Activated CD8-positive, alpha-beta memory T cell treated with anti-CD3 and anti-CD28 coated beads for 4 hours (primary cell): Measurements from ENCODE around the gene CMPK1.
"Not testable (repeated sequence)": the region's sequence is repeated elsewhere in the genome, so short reads cannot be mapped to it uniquely, and the experiment has no call there.

Experiments
- DNase-seq, 2 donors: peaks; one replicate each; pipeline ENCODE4 v3.0.0-alpha.2; 2020; ENCODE audit warnings: low read depth in 2 of 2

The CMPK1 gene, protein sequence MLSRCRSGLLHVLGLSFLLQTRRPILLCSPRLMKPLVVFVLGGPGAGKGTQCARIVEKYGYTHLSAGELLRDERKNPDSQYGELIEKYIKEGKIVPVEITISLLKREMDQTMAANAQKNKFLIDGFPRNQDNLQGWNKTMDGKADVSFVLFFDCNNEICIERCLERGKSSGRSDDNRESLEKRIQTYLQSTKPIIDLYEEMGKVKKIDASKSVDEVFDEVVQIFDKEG

DNA sequence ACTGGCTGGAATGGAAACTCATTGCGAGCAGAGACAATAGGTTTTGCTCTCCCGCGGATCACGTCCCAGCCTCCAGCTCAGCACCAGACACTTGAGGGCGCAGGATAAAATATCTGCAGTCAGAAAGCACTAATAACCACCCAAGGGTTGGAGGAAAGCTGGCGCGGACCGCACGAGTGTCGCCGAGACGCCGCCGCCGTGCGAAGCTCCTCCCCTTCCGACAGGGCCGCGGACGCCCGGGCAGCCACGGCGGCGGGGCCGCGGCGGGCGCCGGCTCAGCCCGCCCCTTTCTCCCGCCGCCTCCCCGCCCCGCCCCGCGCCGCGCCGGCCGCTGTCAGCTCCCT is at the start of gene CMPK1:
CMPK1 (plus strand) TSS at position 213 of the 344 bp plus-strand sequence. CDS start 156 bp downstream, outside the sequence.
- DNase-seq = peak; percentile 52 to 55

DNA sequence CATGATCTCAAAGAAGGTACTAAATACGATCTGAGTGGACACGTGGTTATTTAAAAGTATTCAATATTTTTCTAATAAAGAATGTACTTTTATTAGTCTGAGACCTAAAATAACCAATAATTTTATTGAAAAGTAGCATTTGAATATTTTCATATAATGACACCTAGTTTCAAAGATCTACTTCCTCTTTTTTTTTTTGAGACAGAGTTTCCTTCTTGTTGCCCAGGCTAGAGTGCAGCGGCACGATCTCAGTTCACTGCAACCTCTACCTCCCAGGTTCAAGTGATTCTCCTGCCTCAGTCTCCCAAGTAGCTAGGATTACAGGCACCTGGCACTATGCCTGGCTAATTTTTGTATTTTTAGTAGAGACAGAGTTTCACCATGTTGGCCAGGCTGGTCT is 45.5 kb upstream of the CMPK1 start:
- not testable (repeated sequence) for DNase-seq

DNA sequence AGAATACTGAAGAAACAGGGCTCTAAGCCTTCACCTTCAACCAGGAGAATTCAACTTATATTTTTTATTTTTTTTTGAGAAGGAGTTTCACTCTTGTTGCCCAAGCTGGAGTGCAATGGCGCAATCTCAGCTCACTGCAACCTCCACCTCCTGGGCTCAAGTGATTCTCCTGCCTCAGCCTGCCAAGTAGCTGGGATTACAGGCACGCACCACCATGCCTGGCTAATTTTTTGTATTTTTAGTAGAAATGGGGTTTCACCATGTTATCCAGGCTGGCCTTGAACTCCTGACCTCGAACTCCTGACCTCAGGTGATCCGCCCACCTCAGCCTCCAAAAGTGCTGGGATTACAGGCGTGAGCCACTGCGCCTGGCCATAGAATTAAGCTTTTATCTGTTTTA is 38.7 kb upstream of the CMPK1 start:
- DNase-seq = not testable (repeated sequence)

DNA sequence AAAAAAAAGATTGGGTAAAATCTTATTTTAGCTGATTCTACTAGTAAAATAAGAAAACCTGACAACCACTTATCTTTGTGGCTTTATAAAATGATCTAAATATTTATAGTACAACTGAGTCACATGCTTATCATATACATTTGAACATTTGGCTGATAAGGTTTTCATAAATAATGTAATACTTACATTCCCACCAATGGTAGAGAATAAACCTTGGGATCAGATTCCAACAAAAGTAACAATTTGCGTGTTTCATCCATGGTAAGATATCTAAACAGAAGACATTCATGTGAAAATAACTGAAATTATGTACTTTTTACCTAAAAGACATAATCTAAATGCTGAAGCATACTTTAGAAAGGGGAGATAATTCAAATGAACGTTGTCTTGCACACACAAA is 38.0 kb upstream of the CMPK1 start:
- DNase-seq = no peak

DNA sequence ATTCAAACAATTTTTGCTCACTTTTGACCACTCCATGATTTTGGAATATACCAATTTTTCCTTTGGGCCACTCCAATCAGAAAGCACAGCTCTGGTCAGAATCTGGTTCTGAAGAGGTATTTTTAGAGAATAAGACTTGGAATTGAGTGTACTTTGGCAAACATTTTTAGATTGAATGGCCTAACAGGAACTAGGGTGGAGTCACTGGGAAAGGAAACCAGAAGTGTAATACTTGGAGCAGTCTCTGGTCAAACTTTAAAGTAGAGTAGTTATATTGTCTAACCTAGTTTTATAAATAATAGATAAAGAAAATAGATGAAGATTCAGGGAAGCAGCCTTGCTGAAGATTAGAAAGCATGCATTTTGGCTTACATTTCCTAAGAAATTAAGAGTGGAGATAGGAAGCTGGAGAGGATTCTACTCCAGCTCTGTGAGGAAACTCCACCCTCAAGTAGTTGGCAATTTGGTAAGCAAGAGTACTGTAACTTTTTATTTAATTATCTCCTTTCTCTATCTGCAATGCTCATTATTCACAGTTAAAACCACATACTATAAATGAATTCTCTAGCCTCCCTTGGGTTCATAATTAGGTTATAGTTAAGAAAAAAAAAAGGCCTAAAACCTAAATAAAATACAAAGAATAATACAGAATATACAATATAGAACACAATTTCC is 35.4 kb upstream of the CMPK1 start:
- DNase-seq = no peak

DNA sequence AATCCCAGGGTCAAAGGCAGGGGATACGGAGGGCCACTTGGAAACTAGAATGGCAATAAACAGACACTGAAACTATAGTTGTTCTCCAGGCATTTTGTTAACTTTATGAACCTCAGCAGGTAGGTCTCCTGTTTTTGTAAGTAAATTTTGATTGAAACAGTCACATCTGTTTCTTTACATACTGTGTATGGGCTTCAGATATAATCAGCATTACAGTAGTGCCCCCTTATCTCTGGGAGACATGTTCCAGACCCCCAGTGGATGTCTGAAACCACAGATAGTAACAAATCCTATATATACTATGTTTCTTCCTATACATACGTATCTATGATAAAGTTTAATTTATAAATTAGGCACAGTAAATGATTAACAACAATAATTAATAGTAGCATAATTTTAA is 31.1 kb upstream of the CMPK1 start:
- DNase-seq = no peak

DNA sequence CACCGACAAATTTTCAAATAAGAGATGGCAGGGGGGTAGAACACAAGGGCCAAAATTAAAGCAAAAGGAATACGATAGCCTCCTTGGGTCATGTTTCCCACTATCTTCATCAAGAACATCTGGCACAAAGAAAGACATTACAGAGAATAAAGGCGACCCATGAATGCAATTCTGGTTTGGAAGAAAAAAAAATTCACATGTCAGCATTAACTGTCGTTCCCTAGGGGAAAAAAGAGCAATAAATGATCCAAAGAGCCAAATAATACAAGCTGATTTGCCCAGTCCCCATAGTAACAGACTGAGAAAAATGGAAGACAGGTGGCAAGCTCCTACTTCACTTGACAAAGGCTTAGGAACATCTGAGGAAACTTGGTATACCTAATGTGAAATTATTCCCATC is 24.2 kb upstream of the CMPK1 start:
- no peak for DNase-seq

DNA sequence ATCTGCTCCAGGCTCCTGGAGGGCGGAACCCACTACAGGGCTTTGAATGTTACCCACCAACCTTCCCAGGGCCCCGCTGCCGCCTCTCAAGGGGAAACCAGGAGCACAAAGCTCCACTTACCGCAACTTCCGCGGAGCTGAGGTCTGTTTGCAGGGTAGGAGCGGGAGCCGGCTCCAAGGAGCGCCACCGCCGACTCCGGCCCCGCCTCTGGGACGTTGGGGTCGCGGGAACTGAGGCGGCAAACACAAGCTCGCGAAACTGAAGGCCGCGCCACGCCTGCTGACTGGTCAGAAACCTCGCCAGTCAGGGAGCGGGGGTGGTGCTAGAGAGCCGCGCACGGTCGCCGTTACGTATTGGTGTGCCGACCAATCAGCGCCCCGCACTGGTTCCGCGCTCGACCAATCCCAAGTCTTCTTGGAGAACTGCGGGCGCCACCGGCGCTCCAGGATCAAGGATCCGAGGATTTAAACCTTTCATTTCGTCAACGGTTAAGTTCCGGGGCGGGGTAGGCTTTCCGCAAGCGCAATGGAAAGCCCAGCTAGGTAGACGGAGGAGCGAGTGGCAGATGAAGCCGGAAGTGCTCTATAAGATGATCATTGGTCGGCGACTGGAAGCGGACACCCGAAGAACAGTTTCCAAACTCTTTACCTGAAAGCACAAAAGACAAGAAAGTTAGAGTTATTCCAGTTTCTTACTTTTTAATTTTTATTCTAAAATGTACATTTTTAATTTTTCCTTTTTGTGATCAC is 19.5 kb upstream of the CMPK1 start, which contains the start of gene STIL:
STIL (minus strand) TSS at position 233 of the 750 bp plus-strand sequence. CDS start 3,828 bp downstream, outside the sequence.
- peak; percentile 92 for DNase-seq

DNA sequence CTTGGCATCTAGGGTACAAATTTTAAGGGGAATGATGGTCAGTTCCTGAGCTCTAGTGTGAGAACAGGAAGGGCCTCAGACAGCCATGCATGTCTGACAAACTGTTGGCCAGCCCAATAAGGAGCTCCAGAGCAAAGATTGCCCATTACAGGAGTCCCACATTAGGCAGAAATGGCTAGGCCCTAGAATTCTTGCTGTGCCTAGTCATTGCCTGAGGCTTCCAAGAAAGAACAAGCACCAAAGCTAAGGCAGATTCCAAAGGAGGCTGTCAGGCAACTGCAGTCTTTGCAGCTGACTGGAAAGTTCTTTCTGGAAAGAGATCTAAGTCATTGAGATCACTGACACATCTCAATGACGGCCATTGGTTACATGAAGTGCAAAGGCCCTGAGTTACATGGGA is 15.7 kb upstream of the CMPK1 start:
- DNase-seq = no peak

DNA sequence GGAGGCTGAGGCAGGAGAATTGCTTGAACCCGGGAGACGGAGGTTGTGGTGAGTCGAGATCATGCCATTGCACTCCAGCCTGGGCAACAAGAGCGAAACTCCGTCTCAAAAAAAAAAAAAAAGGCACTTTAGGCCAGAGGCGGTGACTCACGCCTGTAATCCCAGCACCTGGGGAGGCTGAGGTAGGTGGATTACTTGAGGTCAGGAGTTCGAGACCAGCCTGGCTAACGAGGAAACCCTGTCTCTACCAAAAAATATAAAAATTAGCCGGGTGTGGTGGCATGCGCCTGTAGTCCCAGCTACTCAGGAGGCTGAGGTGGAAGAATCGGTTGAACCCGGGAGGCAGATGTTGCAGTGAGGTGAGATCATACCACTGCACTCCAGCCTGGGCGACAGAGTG is 13.6 kb upstream of the CMPK1 start:
- DNase-seq = not testable (repeated sequence)

DNA sequence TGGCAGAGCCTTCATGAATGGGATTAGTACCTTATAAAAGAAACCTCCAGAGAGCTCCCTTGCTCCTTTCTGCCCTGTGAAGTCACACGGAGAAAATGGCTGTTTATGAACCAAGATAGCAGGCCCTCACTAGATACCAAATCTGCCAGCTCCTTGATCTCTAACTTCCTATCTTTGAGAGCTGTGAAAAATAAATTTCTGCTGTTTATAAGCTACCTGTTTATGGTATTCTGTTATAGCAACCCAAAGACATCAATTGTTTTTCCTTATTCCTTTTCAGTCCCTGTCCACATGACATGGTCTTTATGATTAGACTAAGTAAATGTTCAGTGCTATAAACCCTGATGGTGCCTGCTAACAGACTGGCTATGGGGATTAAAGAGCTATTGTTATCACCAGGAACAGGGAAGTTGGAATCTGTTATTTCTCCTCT is 10.0 kb upstream of the CMPK1 start:
- no peak for DNase-seq

DNA sequence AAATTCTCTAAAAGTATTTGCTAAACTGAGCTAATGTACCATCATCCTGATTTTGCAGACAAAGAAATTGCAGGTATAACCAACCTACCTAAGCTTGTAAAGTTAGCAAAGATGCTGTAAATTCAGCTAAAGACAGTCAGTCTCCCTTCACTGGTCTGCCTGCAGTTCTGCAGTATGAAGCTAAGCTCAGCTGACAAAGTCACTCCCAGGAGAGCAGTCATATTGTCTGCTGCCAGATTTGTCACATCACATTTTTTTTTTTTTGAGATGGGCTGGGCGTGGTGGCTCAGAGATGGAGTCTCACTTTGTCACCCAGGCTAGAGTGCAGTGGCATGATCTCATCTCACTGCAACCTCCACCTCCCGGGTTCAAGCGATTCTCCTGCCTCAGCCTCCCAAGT is 8.9 kb upstream of the CMPK1 start:
- DNase-seq = no peak

DNA sequence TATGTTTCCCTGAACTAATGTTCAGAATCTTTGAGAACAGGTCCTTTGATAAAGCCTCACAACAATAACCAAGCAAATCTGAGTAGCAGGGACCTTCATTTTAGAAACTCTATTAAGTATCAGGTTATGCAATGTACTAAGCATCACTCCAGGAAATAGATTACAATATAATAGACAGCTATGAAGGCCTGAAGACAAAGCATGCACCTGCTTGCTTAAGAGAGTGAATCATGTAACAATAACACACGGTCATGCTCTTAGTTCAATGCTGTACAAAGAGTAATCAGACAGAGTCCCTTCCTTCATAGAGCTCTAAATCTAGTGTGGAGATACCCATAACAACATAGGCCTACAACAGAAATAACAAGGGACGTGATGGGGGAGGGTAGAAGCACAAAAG is 8.1 kb upstream of the CMPK1 start:
- DNase-seq = no peak

DNA sequence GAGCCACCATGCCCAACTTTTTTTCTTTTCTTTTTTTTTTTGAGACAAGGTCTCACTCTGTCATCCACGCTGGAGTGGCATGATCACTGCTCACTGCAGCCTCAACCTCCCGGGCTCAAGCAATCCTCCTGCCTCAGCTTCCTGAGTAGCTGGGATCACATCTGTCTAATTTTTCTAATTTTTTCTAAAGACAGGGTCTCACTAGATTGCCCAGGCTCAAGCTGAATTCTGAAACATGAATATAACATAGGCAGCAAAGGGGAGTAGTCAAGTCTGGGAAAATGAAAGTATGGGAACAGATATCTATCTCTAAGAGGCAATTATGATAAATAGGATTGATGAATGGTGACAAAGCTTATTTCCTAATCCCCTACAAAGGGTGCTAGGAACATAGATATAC is 7.3 kb upstream of the CMPK1 start:
- DNase-seq = no peak

DNA sequence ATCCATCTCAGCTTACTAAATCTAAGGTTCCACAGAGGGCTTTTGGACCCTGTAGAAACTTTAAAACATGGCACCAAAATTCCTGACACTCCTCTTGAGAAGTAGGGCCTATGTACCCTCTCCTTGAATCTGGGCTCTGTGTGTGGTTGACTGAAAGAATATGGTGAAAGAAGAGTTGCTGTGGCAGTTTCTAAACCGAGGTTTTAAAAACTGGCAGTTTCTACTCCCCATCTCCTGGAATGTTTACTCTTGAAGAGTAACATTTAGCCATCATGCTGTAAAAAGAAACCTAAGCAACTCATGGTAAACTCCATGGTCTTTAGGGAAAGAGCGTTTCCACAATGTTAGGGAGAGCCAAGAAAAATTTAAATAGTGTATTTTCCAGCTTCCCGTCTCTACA is 4.6 kb upstream of the CMPK1 start:
- no peak for DNase-seq

DNA sequence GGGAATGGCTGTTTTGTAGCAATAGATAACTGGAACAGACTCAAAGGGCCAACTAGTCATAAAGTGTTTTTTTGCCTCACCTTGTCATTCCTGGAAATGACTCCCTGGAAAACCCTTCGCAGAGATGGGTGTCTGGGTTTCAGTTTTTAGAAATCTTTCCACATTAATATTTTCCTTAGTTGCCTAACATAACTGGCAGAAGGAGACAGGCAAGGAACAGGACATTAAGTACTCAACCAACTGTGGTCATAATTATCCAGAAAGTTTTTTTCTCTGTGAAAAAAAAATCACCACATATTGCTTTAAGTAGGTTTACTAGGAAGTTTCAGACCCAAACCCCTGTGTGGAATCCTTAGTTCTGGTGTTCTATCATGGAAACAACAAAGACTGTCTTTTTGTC is 3.4 kb upstream of the CMPK1 start:
- no peak for DNase-seq

DNA sequence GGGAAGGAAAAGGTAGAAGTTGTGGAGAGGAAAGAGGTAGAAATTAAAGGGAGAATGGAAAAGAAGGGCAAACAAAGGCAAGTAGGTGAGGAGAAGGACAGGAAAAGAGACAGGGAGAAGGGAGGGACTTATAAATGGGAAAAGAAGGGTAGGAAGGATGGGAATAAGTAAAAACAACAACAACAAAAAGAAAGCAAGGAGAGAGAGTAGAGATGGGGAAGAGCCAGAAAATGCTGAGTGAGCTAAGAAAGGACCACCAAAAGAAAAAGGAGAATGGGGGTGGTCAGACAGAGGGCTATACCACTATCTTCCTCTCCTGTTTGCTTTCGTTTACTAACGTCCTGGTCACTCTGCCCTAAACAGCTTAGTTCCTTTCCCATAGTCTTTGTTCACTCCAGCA is 1.7 kb upstream of the CMPK1 start:
- DNase-seq = no peak

DNA sequence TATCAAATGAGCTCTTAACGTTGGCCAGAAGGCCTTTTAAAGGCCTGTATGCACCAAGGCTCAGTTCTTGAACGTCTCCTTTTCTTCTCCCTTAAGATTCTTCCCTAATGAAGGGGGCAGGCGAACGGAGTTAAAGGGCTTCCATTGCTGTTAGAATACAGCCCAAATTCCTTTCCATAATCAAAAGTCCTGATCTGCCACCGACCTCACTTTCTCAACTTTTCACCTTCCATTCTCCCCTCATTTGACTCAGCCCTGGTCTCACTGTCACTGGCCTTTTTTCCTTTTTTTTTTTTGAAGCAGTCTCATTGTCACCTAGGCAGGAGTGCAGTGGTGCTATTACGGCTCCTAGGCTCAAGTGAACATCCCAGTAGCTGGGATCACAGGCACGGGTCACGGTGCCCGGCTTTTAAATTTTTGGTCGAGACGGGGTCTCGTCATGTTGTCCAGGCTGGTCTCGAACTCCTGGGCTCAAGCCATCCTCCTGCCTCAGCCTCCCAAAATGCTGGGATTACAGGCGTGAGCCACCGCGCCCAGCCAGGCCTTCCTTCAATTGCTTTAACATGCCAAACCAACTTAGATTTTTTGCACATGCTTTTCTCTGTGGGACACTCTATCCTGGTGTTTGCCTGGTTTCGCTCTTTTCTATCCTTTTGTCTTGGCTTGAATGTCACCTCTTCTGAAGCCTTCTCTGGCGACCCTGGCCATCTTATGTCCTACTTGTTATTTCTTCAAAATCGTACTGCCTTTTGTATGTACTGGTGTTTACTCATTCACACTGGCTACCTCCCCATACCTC is 612 bp upstream of the CMPK1 start:
- DNase-seq = no peak

DNA sequence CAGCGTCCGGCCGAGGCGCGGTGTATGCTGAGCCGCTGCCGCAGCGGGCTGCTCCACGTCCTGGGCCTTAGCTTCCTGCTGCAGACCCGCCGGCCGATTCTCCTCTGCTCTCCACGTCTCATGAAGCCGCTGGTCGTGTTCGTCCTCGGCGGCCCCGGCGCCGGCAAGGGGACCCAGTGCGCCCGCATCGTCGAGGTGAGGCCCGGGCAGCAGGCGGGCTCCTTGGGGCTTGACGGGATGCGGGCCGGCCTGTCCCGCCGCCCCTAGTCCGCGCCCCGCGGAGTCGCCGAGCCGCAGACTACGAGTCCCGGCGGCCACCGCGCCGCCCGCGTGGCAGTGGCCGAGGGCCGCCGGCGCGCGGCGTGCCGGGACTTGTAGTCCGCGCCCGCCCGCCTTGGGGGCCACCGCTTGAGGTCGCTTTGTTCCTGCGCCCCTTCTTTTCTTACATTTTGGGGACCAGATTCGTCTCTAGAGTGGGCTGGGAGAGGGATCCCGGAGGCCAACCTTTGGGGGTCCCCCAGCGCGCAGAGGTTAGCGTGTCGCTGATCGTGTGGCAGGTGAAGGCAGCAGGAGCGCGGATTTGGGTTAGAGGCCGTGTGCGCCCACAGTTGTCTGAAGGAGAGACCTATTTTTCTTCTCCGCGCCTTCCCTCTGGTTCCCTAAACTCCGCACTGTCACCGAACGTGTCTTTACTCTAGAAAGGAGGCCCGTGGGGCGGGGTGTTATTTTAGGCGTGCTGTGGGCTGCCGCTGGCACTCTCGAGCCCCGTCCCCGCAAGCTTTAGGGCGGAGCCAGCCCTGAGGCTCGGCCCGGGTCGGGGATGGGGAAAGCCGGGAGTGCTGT is 553 bp downstream of the CMPK1 start:
- DNase-seq = peak; percentile 34 to 35

DNA sequence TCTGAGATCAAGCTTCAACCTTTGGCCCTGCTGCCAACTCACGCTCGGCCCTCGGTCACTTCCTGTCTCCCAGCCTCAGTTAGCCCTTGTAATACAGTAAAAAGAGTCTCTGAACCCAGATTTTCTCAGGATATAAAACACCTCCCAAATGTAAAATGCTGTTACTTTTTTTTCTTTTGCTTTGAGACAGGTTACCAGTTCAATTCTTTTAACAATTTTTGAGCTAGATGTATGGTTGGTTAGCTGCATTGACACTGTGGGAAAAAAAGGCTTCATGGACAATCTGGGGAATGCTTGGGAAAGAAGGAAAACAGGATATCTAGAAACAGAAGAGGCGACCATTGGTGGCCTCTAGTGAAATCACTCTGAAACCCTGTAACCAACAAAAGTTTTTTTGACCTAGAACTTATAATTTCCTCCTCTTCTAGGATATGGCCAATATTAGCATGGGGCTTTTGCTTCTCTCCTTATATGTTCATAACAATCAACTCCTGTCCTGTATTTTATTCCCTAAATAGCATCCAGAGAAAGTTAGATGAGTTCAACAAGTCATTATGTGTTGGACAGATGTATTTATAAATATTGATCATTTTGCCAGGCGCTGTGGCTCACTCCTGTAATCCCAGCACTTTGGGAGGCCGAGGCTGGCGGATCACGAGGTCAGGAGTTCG is 1.3 kb downstream of the CMPK1 start:
- no peak for DNase-seq

DNA sequence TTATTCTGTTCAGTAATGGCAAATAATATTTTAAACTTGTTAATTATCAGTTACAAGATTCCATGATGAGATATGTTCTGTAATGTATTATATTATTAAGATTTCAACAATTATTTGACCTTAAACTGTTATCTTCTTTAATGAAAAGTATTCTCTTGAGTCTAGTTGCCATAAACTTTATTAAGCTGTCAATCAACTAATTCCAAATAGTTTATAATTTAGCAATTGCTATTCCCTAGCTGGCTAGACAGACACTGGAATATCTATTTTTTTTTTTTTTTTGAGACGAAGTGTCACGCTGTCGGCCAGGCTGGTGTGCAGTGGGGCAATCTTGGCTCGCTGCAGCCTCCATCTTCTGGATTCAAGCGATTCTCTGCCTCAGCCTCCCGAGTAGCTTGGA is 3.8 kb downstream of the CMPK1 start:
- no peak for DNase-seq
